LNCaP clone FGC (cell line): ENCODE results near the gene PRKCE.

Source experiments
- DNase-seq: peaks from one replicate; pipeline ENCODE4 v3.0.0-alpha.2; 2011; ENCODE audit warnings: low read depth
- H3K4me3 ChIP-seq: 2 replicates; pipeline ENCODE4 v1.5.1; 2011; ENCODE audit warnings: mild to moderate bottlenecking, low read depth, low read length, control low read depth
- TF ChIP-seq, protein P1 (sequence below): IDR thresholded peaks from 2 replicates; pipeline ENCODE4 v1.5.1; 2012; ENCODE audit warnings: mild to moderate bottlenecking; ENCODE audit not compliant: control insufficient read depth, insufficient read depth; ENCODE audit errors: extremely low read depth

PRKCE gene

DNA sequence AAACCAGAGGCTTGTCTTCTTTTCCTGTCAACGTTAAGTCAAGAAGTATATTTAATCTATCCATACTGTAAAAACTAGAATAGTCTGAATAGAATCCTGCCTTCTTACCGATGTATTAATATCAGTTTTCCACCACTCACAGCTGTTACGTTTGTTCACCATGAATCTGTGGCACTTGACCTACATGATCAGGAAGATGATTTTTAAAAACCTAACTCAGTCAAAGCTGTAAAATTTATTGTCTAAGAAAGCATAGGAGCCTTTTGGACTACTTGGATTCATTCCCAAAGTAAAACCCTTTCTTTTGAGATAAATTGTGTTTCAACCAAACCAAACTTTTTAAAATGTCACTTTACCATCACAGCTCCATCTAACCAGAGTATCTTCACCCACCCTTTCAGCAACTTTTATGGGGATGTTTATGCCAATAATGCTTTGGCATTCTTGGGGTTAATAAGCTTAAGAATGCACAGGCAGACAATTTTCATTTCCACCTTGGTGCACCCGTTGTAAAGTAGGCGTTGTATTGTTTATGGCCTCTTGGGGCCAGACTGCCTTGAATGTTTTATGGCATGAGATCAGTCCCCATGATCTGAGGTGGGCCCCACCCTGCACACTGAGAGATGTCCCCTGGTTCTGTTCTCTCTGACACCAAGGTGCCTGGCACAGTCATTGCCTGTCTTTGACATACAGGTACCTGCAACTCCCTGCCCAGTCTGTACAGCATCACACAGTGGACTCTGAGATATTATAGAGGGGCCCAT is 469.5 kb downstream of the PRKCE start:
- no peak for DNase-seq
- H3K4me3 ChIP-seq = no peak overlapping the region
- TF ChIP-seq, protein P1, sequence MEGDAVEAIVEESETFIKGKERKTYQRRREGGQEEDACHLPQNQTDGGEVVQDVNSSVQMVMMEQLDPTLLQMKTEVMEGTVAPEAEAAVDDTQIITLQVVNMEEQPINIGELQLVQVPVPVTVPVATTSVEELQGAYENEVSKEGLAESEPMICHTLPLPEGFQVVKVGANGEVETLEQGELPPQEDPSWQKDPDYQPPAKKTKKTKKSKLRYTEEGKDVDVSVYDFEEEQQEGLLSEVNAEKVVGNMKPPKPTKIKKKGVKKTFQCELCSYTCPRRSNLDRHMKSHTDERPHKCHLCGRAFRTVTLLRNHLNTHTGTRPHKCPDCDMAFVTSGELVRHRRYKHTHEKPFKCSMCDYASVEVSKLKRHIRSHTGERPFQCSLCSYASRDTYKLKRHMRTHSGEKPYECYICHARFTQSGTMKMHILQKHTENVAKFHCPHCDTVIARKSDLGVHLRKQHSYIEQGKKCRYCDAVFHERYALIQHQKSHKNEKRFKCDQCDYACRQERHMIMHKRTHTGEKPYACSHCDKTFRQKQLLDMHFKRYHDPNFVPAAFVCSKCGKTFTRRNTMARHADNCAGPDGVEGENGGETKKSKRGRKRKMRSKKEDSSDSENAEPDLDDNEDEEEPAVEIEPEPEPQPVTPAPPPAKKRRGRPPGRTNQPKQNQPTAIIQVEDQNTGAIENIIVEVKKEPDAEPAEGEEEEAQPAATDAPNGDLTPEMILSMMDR = no peak

DNA sequence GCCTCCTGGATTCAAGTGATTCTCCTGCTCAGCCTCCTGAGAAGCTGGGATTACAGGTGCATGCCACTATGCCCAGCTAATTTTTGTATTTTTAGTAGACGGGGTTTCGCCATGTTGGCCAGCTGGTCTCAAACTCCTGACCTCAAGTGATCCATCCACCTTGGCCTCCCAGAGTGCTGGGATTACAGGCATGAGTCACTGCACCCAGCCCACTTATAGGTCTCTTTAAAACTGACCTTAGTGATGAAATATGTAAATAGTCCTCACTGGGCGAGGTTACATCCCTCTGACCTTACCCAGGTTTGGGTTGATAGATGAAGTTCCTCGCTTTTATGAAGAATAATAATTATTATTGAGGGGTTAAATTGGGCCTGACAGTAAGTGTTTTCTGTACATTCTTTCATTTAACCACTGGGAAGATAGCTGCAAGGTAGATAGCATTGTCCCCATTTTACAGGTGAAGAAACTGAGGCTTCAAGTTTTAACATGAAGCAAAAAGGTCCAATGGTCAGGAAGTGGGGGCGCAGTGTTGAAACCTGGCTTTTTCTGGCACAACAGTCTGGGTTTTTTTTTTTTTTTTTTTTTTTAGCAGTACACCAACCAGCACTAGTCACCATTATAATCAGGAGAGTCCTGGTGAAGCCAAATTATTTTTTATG is 471.0 kb downstream of the PRKCE start:
- no peak overlapping the region for H3K4me3 ChIP-seq
- DNase-seq = no peak
- TF ChIP-seq, protein P1 = no peak

DNA sequence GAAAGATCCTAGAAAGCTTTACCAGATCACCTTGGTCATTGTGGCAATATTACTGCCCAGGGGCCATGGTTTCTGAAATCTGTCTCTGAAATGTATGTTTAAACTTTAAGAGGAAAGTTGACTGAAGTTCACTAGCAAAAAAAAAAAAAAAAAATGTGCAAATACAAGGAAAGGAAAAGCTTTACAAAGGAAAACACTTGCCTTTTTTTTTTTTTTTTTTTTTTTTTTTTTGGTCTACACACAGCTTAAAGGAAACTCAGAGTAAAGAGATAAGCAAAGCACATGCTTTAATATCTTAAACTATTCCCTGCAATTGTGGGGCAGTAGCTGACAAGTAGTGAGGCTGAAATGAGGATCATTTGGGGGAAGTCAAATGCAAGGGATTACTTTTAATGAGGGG is 471.5 kb downstream of the PRKCE start:
- TF ChIP-seq, protein P1 = no peak
- no peak overlapping the region for H3K4me3 ChIP-seq
- DNase-seq = no peak

DNA sequence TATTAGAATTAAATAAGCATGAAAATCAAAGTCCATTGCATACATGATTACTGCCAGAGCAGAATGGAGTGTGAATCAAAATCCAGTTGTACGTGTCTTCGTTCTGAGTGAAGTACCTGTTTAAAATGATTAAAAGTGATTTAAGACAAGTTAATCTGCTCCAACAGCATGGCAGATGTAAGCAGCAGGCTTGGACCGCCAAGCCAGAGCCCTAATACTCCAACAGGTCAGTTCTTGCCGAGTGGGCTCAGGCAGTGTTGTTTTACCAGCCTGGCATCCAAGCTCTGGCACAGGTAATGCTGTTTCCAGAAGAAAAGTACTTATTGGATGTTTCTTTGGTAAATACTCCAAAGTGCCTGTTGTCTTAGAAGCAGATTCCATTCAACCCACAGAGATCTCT is 474.3 kb downstream of the PRKCE start:
- TF ChIP-seq, protein P1 = no peak
- DNase-seq = no peak
- no peak overlapping the region for H3K4me3 ChIP-seq

DNA sequence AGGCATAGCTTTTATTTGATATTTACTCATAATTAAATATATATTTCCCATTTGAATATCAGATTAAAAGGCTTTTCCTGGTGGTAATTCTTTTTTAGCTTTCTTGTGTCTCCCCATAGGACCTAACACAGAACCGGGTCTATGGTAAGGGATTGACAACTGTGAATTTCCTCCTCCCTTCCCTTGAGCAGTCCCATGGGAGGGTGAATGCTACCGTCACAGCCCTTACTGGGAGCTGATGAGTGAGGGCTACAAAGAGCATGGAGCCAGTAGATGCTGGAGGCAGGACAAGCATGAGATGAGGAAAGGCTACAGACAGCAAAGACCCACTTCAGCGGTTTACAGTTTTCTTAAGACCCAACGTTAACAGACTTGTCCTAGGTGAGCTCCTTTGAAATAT is 475.1 kb downstream of the PRKCE start:
- TF ChIP-seq, protein P1 = no peak
- DNase-seq = no peak
- no peak overlapping the region for H3K4me3 ChIP-seq

DNA sequence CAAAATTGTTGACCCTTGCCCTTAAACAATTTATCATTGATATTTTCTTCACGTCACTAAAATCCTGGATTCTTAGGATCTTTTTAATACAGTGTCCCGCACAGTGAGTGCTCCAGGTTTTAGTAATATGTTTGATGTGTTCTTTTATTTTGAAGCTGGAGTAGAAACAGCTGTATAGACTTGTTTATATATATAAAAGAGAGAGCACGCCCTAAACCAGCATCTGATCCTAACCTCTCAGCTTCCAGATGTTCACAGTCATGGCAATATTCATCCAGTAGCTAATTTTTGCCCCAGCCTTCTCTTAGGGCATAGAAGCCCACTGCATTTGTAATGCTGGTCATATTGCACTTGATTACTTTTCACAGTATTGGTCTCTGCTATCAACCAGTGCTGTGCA is 475.7 kb downstream of the PRKCE start:
- no peak overlapping the region for H3K4me3 ChIP-seq
- no peak for DNase-seq
- TF ChIP-seq, protein P1 = no peak
